ENCODE measurements around the gene C9orf152.

DNA sequence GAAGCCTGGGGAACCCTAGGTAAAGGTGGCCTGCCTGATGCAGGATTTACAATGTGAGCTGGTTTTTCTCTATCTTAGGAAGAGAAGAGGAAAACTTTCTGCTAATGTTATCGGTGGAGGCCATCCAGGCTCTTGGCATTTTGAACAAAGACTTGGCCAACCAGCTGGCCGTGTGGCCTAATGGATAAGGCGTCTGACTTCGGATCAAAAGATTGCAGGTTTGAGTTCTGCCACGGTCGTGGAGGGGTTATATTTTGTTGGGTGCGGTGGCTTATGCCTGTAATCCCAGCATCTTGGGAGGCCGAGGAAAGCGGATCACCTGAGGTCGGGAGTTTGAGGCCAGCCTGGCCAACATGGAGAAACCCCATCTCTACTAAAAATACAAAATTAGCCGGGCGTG lies 9.6 kb downstream of the C9orf152 start:
- no peak for TF ChIP-seq KDM1A (IDR thresholded peaks at IDR 0.05; ENCODE audit: borderline replicate concordance)
- TF ChIP-seq CTCF (IDR thresholded peaks at IDR 0.05 in 2 of 3, conservative IDR thresholded peaks at IDR 0.05 in 1 of 3; ENCODE audit: control insufficient read depth in 2 of 3, extremely low read depth in 1 of 3, insufficient read depth in 1 of 3, low read depth in 3 of 3, low read length in 3 of 3): no peak
- TF ChIP-seq, protein P1, sequence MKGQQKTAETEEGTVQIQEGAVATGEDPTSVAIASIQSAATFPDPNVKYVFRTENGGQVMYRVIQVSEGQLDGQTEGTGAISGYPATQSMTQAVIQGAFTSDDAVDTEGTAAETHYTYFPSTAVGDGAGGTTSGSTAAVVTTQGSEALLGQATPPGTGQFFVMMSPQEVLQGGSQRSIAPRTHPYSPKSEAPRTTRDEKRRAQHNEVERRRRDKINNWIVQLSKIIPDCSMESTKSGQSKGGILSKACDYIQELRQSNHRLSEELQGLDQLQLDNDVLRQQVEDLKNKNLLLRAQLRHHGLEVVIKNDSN (IDR thresholded peaks at IDR 0.05; ENCODE audit: borderline replicate concordance, extremely low read length, insufficient read depth, low read depth, low read length): no peak

Measured in GM12878 (cell line).